GM21737 (cell line): ENCODE data around the gene SECISBP2L.

Source experiments
- ATAC-seq: cut with Tn5 transposase; IDR thresholded peaks from one replicate; pipeline ENCODE4 v1.9.1; 2021; ENCODE audit warnings: mild to moderate bottlenecking, moderate library complexity; ENCODE audit not compliant: unreplicated experiment

Gene SECISBP2L

GRCh38 chr15:48966595-48967301, 79.5 kb downstream of the SECISBP2L start:
- ATAC-seq = peak; percentile 59

- peak; percentile 69 for ATAC-seq
Observed at GRCh38 chr15:48965972-48966371, 80.3 kb downstream of the SECISBP2L start.

DNA sequence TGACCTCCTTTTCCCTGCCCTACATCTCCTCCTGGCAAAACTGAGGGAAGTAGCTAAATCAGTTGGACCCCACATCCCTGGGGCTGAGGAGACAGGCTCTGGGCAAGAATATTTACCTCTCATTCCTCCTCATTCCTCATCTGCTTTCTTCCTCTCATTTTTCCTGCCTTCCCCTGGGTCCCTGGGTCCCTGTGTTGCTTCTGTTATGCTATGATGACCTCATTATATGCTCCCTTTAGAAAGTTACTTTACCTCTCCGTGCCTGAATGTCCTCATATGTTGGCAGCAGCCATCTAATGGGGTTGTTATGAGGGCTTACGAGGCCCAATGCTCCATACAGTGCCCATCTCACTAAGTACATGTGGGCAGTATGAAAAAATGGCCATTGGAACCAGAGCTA, 81.3 kb downstream of the SECISBP2L start:
- ATAC-seq = no peak

DNA sequence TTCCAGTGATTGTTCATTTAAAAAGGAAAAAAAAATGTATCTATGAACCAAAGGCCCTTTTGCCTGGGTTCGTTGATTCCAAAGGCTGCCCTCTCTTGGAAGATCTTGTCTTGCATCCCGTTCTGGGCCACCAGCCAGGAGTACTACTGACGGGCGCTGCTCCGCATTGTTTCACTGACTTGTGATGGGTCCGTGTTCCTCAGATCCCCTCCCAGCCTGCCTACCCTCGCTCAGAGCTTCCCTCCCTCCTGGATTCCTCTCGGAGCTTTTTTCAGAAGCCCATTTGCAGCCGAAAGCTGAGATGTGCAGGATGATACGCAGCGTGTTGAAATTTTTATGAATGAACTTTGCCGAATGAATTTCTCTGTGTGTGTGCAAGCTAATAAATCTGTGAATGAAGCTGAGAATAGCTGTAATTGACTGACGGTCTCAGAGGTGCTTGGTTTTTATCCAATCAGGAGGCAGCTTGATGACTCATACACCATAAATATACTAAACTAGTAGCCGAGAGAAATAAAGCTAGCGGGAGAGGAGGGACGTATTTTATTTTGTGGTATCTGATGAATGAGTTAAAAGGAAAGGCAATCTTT, 82.6 kb downstream of the SECISBP2L start, which contains the start of gene SHC4:
SHC4 (minus strand) TSS at position 396 of the 590 bp plus-strand sequence. CDS start 904 bp downstream, outside the sequence.
- no peak for ATAC-seq

GRCh38 chr15:48962662-48963523, 83.4 kb downstream of the SECISBP2L start:
- no peak for ATAC-seq

DNA sequence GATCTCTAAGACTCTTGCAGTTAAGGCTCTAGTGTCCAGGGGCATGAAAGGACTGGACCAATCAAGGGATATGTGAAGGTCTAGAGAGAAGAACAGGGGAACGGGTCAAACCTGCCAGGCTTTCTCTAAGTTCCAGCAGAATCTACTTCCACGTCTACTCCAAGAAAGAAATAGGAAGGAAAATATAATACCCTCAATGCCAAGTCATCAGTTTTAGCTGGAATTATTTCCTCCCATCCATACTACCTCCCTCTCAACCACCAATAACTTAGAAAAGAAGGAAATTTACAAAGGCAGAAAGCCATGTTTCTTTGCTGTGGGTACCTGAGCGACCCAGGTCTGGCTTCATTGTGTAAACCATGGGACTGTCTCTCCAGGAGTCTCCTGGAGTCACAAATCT, 90.3 kb downstream of the SECISBP2L start:
- ATAC-seq = no peak

DNA sequence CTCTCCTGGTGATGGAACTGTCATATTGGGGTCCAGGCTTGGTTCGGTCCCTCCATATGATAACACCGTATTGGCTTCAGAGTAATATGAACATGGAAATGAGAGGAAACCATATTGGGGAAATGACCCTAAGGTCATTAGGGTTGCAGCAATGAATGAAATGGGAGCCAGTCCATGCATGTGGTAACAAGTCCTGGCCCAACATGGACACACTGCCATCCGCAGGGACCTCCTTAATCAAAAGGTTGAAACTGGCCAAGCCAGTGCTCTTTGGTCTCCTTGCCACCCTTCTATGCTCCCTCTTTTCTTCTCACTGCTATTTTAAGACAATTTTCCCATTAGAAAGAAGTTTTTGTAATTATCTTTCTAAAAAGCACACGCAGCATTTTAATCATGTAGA, 90.9 kb downstream of the SECISBP2L start:
- ATAC-seq = no peak

- no peak for ATAC-seq
Observed at GRCh38 chr15:48954538-48954937, 91.7 kb downstream of the SECISBP2L start.

- no peak for ATAC-seq
Observed at GRCh38 chr15:48946840-48947187, 99.4 kb downstream of the SECISBP2L start.

- ATAC-seq = no peak
Observed at GRCh38 chr15:48946074-48946839, 100.0 kb downstream of the SECISBP2L start.

GRCh38 chr15:48945386-48945785, 100.9 kb downstream of the SECISBP2L start:
- ATAC-seq = no peak

DNA sequence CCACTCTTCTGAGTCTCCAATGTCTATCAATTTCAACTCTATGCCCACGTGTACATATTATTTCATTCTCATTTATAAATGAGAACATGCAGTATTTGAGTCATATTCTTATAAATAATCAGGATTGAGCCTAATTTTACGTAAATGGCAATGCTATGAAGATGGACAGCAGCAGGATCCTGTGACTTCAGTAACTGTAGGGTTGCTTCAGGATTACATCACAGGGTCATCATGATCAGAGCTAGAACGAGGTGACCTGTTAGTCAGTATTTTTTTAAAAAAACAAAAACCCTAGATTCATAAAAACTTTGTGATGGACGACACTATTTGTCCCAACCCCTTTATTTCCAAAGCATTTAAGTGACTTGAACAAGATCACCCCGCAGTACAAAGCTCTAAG, 104.3 kb downstream of the SECISBP2L start:
- no peak for ATAC-seq

DNA sequence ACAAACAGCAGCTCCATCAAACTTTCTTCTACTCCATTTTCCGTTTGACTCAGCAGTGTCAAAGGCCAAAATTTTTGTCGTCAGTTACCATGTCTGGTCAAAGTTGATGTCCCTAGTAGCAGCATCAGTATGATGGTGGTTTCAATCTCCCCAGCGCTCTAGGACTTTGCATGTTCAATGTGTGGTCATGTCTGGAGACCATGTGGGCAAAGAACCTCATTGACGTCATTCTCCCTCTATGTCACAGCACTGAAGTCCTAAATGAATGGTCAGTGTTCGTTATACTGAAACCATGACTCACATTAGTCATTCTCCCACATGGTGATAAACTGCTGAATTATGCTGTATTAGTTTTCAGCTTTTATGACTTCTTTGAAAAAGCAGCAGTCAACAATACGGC, 105.7 kb downstream of the SECISBP2L start:
- peak; percentile 83 for ATAC-seq

- ATAC-seq = no peak
Observed at GRCh38 chr15:48939648-48940047, 106.6 kb downstream of the SECISBP2L start.
